ENCODE results near the gene NASP. TPM values are rescaled to one million over a fixed set of nuclear protein-coding genes. Genes with fewer than 3 reads are reported as not detected.
A peak's percentile ranks its signal among the peaks of the same experiment; 100 is the strongest.

The NASP gene
- total and polyA plus RNA-seq, 12 donors, result 32.3 to 181 (median 54.4) TPM

DNA sequence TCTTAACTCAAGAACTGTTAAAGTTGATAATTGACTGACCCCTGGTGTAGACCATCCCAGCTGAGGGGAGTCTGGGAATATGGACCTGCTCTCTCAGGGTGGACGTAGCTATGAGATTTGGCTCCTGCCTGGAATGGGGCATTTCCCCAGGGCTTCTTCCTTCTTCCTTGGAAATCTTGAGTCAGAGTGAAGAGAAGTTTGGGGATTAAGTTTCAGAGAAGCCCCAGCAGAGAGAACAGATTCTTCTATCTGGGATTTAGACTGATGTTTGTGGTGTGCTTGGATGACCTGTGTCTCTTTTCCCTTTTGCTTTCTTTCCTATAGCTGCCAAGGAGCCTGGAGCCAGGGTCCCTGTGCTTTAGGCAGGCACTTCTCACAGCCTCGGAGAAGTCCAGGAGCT lies 20.0 kb upstream of the NASP start:
- WGBS, 4 donors, result 70 to 83% (median 75%) methylated on average over 2 of the region's 2 CpGs
- peaks cover 0 to 38% of the 10 kb centered on the region in 2 donors for H3K36me3 ChIP-seq (replicated peaks in 1 of 2)
- no peak overlapping the region for H3K27ac ChIP-seq
- H3K4me3 ChIP-seq, result no peak overlapping the region
- TF ChIP-seq, protein P1, sequence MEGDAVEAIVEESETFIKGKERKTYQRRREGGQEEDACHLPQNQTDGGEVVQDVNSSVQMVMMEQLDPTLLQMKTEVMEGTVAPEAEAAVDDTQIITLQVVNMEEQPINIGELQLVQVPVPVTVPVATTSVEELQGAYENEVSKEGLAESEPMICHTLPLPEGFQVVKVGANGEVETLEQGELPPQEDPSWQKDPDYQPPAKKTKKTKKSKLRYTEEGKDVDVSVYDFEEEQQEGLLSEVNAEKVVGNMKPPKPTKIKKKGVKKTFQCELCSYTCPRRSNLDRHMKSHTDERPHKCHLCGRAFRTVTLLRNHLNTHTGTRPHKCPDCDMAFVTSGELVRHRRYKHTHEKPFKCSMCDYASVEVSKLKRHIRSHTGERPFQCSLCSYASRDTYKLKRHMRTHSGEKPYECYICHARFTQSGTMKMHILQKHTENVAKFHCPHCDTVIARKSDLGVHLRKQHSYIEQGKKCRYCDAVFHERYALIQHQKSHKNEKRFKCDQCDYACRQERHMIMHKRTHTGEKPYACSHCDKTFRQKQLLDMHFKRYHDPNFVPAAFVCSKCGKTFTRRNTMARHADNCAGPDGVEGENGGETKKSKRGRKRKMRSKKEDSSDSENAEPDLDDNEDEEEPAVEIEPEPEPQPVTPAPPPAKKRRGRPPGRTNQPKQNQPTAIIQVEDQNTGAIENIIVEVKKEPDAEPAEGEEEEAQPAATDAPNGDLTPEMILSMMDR (IDR thresholded peaks at IDR 0.05), result no peak
- TF ChIP-seq POLR2A (IDR thresholded peaks at IDR 0.05), result no peak
- no peaks in the 10 kb centered on the region for H3K27me3 ChIP-seq
- peaks cover 0 to 13% of the 10 kb centered on the region in 2 donors for H3K4me1 ChIP-seq (replicated peaks in 1 of 2)
- intact Hi-C loops (cut with DNase I), result loop anchor here in 1 of 2 donors (10.0 kb wide), 1 partner anchor 219 kb away; the partner anchor contains the start of genes MUTYH and TOE1
- DNase-seq, result no peak
- H3K9me3 ChIP-seq (replicated peaks in 1 of 3), result no peaks in the 10 kb centered on the region

DNA sequence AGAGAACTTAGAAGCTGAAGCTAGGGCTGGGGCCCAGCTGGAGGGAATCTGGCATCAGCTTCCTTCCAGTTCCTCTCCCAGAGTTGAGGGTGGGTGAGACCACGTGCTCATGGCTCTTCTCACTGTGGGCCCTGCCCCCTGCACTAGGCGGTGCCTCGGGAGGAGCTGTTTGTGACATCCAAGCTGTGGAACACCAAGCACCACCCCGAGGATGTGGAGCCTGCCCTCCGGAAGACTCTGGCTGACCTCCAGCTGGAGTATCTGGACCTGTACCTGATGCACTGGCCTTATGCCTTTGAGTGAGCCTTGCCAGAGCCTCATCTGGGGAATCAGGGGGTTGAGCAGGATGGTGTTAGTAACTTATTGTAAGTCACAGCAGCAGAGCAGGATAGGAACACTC lies 17.1 kb upstream of the NASP start:
- DNase-seq, result peak in 6 of 7 donors; percentile 43 to 84 (median 46)
- Histone ChIP-seq H3K9me3 (replicated peaks in 1 of 3) (no peaks in the 10 kb centered on the region), H3K4me3 (no peak overlapping the region), H3K4me1 (replicated peaks in 1 of 2) (peaks cover 0 to 8% of the 10 kb centered on the region in 2 donors), H3K36me3 (replicated peaks in 1 of 2) (peaks cover 0 to 52% of the 10 kb centered on the region in 2 donors), H3K27ac (no peak overlapping the region), H3K27me3 (no peaks in the 10 kb centered on the region)
- WGBS, 4 donors, result 39 to 55% (median 53%) methylated on average over 4 to 5 of the region's 5 CpGs; no CpG with 5 or more reads in 1 of the 4 donors
- TF ChIP-seq, protein P1 (IDR thresholded peaks at IDR 0.05), result no peak
- TF ChIP-seq POLR2A (IDR thresholded peaks at IDR 0.05), result no peak
- intact Hi-C loops (cut with DNase I), result loop anchor here (5.0 to 10.0 kb wide), 3 partner anchors 49 to 222 kb away; partner anchors contain the start of genes MUTYH (in 1 of the 2) and TOE1 (in 1 of the 2)

GRCh38 chr1:45567911-45568310 lies 15.9 kb upstream of the NASP start:
- no peak overlapping the region for H3K4me3 ChIP-seq
- H3K36me3 ChIP-seq (replicated peaks in 1 of 2), result peaks cover 0 to 43% of the 10 kb centered on the region in 2 donors
- H3K4me1 ChIP-seq (replicated peaks in 1 of 2), result peaks cover 0 to 8% of the 10 kb centered on the region in 2 donors
- H3K9me3 ChIP-seq (replicated peaks in 1 of 3), result no peaks in the 10 kb centered on the region
- no peak for TF ChIP-seq POLR2A (IDR thresholded peaks at IDR 0.05)
- TF ChIP-seq, protein P1 (IDR thresholded peaks at IDR 0.05), result no peak
- no peak for DNase-seq
- intact Hi-C loops (cut with DNase I), result loop anchor here (5.0 to 10.0 kb wide), 3 partner anchors 51 to 223 kb away; partner anchors contain the start of genes MUTYH (in 1 of the 2) and TOE1 (in 1 of the 2)
- H3K27ac ChIP-seq, result no peak overlapping the region
- no peaks in the 10 kb centered on the region for H3K27me3 ChIP-seq
- WGBS, 4 donors, result 90 to 96% (median 92%) methylated on average over 6 to 7 of the region's 7 CpGs

DNA sequence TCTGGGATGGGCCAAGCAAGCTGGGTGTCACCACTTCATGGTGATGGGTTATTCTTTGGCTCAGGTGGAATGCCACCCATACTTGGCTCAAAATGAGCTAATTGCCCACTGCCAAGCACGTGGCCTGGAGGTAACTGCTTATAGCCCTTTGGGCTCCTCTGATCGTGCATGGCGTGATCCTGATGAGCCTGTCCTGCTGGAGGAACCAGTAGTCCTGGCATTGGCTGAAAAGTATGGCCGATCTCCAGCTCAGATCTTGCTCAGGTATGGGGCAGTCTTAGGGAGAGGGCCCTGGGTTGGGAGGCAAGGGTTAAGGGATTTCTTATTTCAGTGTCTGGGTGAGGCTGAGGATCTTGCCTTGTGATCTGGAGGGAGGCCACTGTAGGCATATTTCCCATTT lies 15.4 kb upstream of the NASP start:
- WGBS, 4 donors, result 79 to 86% (median 84%) methylated on average over 2 to 4 of the region's 4 CpGs
- intact Hi-C loops (cut with DNase I), result loop anchor here (5.0 to 10.0 kb wide), 3 partner anchors 51 to 224 kb away; partner anchors contain the start of genes MUTYH (in 1 of the 2) and TOE1 (in 1 of the 2)
- TF ChIP-seq POLR2A (IDR thresholded peaks at IDR 0.05), result no peak
- TF ChIP-seq, protein P1 (IDR thresholded peaks at IDR 0.05), result no peak
- Histone ChIP-seq H3K27me3 (no peaks in the 10 kb centered on the region), H3K4me1 (replicated peaks in 1 of 2) (peaks cover 0 to 8% of the 10 kb centered on the region in 2 donors), H3K36me3 (replicated peaks in 1 of 2) (peaks cover 0 to 37% of the 10 kb centered on the region in 2 donors), H3K4me3 (no peak overlapping the region), H3K9me3 (replicated peaks in 1 of 3) (no peaks in the 10 kb centered on the region), H3K27ac (no peak overlapping the region)
- no peak for DNase-seq
